ENCODE measurements around the gene NOTCH1. TPM values are rescaled to one million over a fixed set of nuclear protein-coding genes. Genes with fewer than 3 reads are reported as not detected.

Gene NOTCH1
- total RNA-seq = 16.8 TPM
- long read RNA-seq, partial matches to known transcripts = 11 of 11 reads
- long read RNA-seq, other reads (novel, unspliced or antisense) = 0 of 11 reads

DNA sequence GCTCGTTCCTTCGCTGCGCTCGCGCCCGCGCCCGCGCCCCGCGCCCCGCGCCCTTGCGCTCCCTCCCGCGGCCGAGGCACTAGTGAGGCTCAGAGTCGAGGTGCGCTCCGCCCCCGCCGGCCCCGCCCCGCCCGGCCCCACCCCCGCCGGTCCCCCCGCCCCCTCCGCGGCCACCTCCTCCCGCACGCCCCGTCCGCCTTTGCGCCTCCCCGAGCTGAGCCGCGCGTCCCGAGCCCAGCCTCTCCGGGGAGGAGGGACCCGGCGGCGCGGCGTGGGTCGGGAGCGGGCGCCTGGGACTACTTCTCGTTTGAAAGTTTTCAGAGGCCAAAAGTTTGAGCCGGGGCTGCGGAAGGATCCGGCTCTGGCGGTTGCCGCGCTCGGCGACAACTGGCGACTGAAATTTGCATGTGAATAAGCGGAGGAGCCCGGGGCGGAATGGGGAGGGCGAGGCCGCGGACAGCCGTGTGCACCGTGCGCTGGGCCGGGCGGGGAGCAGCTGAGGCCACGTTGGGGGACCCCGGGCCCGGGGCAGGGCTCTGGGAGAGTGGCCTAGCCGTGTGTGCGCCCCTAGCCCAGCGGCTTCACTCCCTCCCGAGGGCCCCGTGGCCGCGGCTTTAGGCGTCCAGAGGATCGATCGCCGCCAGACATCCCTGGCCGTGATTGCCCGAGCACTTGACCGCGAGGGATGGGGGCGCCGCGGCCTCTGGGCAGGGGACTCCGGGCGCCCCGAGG lies at the start of gene NOTCH1:
Gene NOTCH1 (minus strand): TSS at position 84 of the 732 bp plus-strand sequence. CDS start 262 bp downstream, outside the sequence.
- peak; percentile 95 for DNase-seq
- intact Hi-C loops (cut with DNase I) = no loop called here
- ATAC-seq (ENCODE audit: poor library complexity) = peak; percentile 79

GRCh38 chr9:136594492-136594891 lies 48.6 kb upstream of the NOTCH1 start:
- DNase-seq (no peak), ATAC-seq (ENCODE audit: poor library complexity) (no peak)
- intact Hi-C loops (cut with DNase I) = no loop called here

DNA sequence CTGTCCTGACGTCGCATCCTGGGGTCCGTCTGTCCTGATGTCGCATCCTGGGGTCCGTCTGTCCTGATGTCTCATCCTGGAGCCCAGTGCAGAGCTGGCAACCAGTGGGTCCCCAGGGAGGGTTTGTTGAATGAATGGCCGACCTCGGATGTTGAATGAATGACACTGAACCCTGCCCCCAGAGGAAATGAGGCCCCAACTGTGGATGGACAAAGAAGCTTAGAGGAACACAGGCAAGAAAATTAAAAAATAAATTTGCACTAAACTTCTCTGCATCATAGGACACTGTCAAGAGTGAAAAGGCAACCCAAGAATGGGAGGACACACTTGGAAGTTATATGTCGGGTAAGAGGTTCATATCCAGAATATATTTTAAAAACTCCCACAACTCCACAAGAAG lies 47.7 kb upstream of the NOTCH1 start:
- intact Hi-C loops (cut with DNase I) = no loop called here
- DNase-seq = no peak

GRCh38 chr9:136592666-136593065 lies 46.8 kb upstream of the NOTCH1 start:
- intact Hi-C loops (cut with DNase I) = no loop called here
- DNase-seq = no peak
- ATAC-seq (ENCODE audit: poor library complexity) = no peak

More for the DNA sequence above, 47.7 kb upstream of the NOTCH1 start:
- ATAC-seq (ENCODE audit: poor library complexity) = no peak

DNA sequence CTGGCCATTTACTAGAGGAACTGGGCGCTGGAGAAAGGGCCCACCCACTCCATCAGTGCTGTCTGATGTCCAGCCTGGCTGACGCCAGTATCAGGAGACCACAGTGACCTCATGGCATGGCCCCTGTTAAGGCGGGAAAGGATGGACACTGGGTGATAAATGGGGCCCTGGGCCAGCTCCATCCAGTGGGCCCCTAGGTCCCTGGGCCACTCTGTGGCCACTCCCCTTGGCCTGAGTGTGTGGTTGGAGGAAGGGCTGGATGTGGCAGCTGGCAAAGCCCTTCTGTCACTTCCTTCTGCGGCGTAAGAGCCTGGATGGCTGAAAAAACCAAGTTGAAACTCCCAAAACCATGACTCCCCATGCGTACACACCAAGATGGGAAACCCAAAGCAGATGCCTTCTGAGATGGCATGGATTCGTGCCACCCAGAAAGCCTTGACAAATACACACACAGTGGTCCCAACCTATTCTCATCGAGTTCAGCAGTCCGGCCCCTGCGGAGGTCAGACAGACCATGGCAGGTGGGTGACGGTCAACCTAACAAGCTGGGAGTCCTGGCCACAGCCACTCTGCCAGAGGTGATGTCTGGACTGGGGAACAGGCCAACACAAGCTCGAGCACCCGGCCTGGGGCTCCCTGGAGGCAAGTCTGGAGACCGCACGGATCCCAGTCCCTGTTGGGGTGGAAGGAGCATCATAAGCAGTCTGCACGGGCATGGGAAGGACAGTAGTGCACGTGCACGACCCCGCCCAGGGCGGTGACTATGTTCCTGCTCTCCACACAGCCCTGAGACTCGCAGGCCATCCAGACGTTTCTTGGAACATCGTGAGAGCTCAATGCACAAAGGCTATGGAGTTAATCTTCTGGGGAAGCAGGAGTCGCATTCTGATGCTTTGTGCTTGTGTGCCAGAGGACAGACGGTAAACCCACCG lies 45.2 kb upstream of the NOTCH1 start:
- peak; percentile 23 for ATAC-seq (ENCODE audit: poor library complexity)
- no peak for DNase-seq
- intact Hi-C loops (cut with DNase I) = no loop called here

GRCh38 chr9:136589766-136590763 lies 44.2 kb upstream of the NOTCH1 start:
- DNase-seq (no peak), ATAC-seq (ENCODE audit: poor library complexity) (peak; percentile 12)
- intact Hi-C loops (cut with DNase I) = no loop called here

DNA sequence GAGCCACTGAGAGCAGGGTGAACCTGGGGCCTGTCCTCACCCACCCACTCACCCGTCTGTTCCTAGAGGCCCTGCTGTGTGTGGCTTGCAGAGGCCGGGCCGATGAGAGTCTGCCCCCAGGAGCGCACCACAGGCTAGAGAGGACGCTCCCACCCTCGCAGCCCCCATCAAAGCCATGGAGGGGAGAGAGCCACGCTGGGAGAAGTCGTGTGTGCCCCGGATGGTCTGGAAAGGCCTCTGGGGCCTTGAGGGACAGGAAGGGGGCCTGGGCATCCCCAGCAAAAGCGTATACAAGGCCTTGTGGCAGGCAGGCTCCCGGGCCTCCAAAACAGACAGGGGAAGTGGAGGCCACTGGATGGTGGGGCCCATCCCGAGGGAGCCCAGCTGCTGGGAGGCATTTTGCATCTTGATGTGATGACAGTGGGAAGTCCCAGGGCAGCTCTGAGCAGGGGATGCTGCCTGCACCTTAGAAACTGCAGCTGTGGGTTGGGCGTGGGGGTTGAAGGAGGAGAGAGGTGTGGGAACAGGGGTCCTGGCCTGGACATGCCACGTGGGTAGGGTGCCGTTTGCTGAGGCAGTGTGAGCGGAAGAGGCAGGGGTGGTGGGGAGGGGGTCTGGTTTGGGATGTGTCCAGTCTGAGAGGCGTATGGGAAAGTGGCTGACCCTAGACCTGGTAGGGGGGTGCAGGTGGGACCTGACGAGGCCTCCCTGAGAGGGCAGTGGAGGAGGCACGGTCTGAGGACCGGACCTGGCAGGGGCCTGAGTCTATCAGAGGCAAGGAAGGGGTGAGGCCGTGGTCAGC lies 43.0 kb upstream of the NOTCH1 start:
- ATAC-seq (ENCODE audit: poor library complexity) (no peak), DNase-seq (no peak)
- intact Hi-C loops (cut with DNase I) = no loop called here

GRCh38 chr9:136587944-136588662 lies 42.3 kb upstream of the NOTCH1 start:
- intact Hi-C loops (cut with DNase I) = no loop called here
- no peak for DNase-seq
- no peak for ATAC-seq (ENCODE audit: poor library complexity)

DNA sequence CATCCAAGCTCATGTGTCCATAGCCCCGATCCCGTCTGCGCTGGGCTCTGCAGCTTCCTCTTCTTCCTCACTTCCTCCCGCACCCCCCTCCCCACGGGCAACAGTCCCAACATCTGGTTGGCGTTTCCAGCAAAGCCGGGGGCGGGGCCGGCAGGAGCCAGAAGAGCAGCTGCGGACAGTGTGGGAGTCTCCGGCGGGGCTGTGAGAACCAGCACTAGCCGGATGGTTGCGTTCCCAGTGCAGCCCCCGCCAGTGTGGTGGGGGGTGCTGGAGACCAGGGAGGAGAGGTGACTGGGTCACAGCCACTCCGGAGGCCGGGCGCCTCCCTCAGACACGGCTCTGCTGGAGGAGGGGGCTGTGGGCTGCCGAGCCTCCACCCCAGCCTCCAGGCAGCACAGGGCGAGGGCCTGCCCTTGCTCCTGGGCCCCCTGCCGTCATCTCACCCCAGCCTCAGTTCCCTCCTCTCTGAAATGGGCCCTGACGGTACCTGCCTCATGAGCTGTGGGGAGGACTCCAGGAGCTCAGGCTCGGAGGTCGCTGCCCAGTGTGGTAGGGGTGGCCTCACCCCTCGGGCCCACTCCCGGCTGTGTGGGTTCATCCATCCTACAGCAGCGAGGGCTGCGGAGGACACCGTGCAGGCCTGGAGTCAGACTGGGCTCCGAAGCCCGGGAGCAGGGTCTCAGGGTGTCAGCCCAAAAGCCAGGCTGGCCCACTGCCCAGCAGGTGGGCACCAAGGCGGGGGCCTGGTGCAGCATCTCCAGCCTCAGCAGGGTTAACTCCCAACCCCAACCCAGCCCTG lies 41.5 kb upstream of the NOTCH1 start:
- DNase-seq (peak; percentile 92), ATAC-seq (ENCODE audit: poor library complexity) (peak; percentile 60)
- intact Hi-C loops (cut with DNase I) = no loop called here

- ATAC-seq (ENCODE audit: poor library complexity) (no peak), DNase-seq (no peak)
- intact Hi-C loops (cut with DNase I) = no loop called here
Observed at GRCh38 chr9:136586391-136586953, 40.6 kb upstream of the NOTCH1 start.

DNA sequence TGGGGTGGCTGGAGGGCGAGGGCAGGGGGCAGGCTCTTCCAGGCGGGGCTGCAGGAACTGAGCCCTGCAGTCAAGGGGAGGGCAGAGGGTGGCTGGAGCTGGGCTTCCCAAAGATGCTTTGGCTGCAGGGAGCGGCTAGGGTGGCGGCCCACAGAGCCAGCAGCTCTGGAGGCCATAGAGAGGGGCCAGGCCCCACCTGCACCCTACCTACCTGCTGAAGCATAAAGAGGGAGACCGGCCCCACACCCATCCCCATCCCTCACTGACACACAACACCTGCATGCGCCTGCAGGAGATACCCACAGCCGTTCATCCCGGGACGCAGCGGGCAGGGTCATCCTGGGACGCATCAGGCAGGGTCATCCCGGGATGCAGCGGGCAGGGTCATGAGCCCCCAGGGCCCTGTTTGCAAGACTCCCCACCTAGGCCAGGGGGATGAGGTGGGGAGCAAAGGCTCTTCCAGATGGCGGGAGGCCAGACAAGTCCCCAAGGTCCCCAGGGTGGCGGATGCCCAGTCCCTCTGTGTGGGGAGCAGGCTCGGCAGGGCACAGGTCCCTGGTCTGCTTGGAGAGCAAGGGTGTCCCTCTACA lies 39.8 kb upstream of the NOTCH1 start:
- ATAC-seq (ENCODE audit: poor library complexity) (no peak), DNase-seq (no peak)
- intact Hi-C loops (cut with DNase I) = no loop called here

DNA sequence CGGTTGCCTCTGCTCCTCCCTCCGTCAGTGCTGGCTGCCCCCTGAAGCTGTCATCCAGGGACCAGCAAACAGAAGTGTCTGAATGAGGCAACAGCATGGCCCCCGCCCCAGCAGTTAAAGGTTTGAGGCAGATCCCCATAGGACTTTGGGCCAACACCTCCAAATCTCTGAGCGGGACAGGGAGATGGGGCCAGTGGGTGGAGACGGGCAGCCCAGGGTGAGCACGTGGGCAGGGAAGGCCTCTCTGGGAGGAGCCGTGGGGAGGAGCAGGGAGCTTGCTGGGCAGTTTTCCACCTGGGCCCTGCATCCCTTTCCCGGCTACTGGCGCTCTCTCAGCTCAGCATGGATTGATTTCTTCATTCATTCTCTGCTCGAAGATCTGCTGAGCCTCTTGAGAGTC lies 39.1 kb upstream of the NOTCH1 start:
- intact Hi-C loops (cut with DNase I) = no loop called here
- peak; percentile 22 for ATAC-seq (ENCODE audit: poor library complexity)
- DNase-seq = no peak

- intact Hi-C loops (cut with DNase I) = no loop called here
- ATAC-seq (ENCODE audit: poor library complexity) (no peak), DNase-seq (no peak)
Observed at GRCh38 chr9:136584401-136584932, 38.6 kb upstream of the NOTCH1 start.

GRCh38 chr9:136582977-136583735 lies 37.3 kb upstream of the NOTCH1 start:
- peak; percentile 36 for DNase-seq
- intact Hi-C loops (cut with DNase I) = no loop called here
- no peak for ATAC-seq (ENCODE audit: poor library complexity)

Measured in Right ventricle myocardium superior (tissue), 1 donor.